SH-SY5Y (cell line): ENCODE measurements around the gene ZNF45.

ENCODE experiments used
- GATA2 ChIP-seq: IDR thresholded peaks from 2 replicates; pipeline ENCODE4 v1.6.1; 2011; ENCODE audit warnings: mild to moderate bottlenecking, low read depth, low read length
- GATA3 ChIP-seq: IDR thresholded peaks from 2 replicates; pipeline ENCODE4 v1.6.1; 2011; ENCODE audit warnings: low read depth, mild to moderate bottlenecking, low read length, moderate library complexity

- TF ChIP-seq GATA2 (no peak), GATA3 (no peak)
Observed at GRCh38 chr19:43984687-43985000, 49.6 kb upstream of the ZNF45 start.
